Measurements from ENCODE around the gene TIMMDC1. TPM values are rescaled to one million over a fixed set of nuclear protein-coding genes. Genes with fewer than 3 reads are reported as not detected.

Gene TIMMDC1
- total RNA-seq, 3 donors from 2014 or later (not counting 1 experiment from before 2014, with no cell fraction given), result 31.9 to 50.1 (median 34.1) TPM

DNA sequence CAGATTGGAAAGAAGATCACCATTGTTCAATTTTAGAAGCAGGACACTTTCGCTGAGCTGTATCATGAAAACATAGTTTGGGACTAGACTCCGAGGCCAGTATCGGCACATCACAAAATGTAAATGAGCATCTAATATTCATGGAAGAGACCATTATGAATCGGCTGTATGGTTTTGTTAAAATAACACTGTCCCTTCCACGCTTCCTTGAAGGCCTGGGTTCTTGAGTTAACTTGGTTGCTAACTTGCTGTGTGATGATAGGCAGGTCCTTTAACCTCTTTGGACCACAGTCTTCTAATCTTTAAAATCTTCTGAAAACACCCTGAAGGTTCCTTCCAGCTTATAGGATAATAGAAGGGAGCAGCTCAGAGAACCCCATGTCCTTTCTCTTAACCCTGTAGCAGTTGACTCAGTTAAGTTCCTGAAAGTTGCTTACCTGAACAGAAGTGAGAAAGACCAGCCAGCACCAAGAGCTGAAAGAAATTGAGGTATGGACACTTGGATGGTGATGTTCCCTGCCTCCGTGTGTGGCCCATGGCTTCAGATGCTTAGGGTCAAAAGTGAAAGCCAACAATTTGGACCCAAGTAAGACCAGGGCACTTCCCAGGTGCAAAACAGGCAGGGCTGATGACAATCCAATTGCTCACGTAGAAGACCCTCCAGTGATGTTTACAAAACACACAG, 59.0 kb downstream of the TIMMDC1 start:
- H3K36me3 ChIP-seq (ENCODE audit: control insufficient read depth, insufficient read depth, low read length), result no peaks in the 10 kb centered on the region
- Mint-ChIP-seq H3K27ac (no peak overlapping the region), H3K4me3 (no peak overlapping the region), H3K4me1 (peaks cover 5 to 6% of the 10 kb centered on the region in 2 donors), H3K36me3 (no peaks in the 10 kb centered on the region), H3K9me3 (no peaks in the 10 kb centered on the region), H3K27me3 (ENCODE audit: low read depth in 2 of 2) (peaks cover 0 to 6% of the 10 kb centered on the region in 2 donors)
- peaks cover 12% of the 10 kb centered on the region for H3K4me1 ChIP-seq (ENCODE audit: control insufficient read depth, insufficient read depth, low read length)
- 89% methylated on average over 7 of the region's 7 CpGs for WGBS (ENCODE audit: insufficient coverage)
- no peak for TF ChIP-seq CTCF (IDR thresholded peaks at IDR 0.05)
- no peaks in the 10 kb centered on the region for H3K9me3 ChIP-seq (ENCODE audit: control insufficient read depth, insufficient read depth, low read length)
- DNase-seq (no peak), ATAC-seq (no peak)
- H3K27ac ChIP-seq (ENCODE audit: low read length), result no peak overlapping the region
- H3K27me3 ChIP-seq (ENCODE audit: control insufficient read depth, insufficient read depth, low read length), result no peaks in the 10 kb centered on the region
- intact Hi-C loops (cut with micrococcal nuclease), result no loop called here
- H3K4me3 ChIP-seq (ENCODE audit: low read length), result no peak overlapping the region

GRCh38 chr3:119557877-119558269, 59.5 kb downstream of the TIMMDC1 start:
- Histone ChIP-seq H3K4me1 (ENCODE audit: control insufficient read depth, insufficient read depth, low read length) (peaks cover 18% of the 10 kb centered on the region), H3K27ac (ENCODE audit: low read length) (no peak overlapping the region), H3K36me3 (ENCODE audit: control insufficient read depth, insufficient read depth, low read length) (no peaks in the 10 kb centered on the region), H3K4me3 (ENCODE audit: low read length) (no peak overlapping the region), H3K27me3 (ENCODE audit: control insufficient read depth, insufficient read depth, low read length) (no peaks in the 10 kb centered on the region), H3K9me3 (ENCODE audit: control insufficient read depth, insufficient read depth, low read length) (no peaks in the 10 kb centered on the region)
- WGBS (ENCODE audit: insufficient coverage), result 52% methylated on average over 3 of the region's 3 CpGs
- Mint-ChIP-seq H3K27ac (no peak overlapping the region), H3K9me3 (no peaks in the 10 kb centered on the region), H3K27me3 (ENCODE audit: low read depth in 2 of 2) (peaks cover 0 to 6% of the 10 kb centered on the region in 2 donors), H3K36me3 (no peaks in the 10 kb centered on the region), H3K4me3 (no peak overlapping the region), H3K4me1 (peaks cover 5 to 6% of the 10 kb centered on the region in 2 donors)
- ATAC-seq, result no peak
- no peak for DNase-seq
- TF ChIP-seq CTCF (IDR thresholded peaks at IDR 0.05), result no peak
- intact Hi-C loops (cut with micrococcal nuclease), result no loop called here

GRCh38 chr3:119558626-119559317, 60.4 kb downstream of the TIMMDC1 start:
- peaks cover 5 to 6% of the 10 kb centered on the region in 2 donors for H3K4me1 Mint-ChIP-seq
- ATAC-seq (no peak), DNase-seq (no peak)
- no peaks in the 10 kb centered on the region for H3K9me3 ChIP-seq (ENCODE audit: control insufficient read depth, insufficient read depth, low read length)
- peaks cover 19% of the 10 kb centered on the region for H3K4me1 ChIP-seq (ENCODE audit: control insufficient read depth, insufficient read depth, low read length)
- no peak for TF ChIP-seq CTCF (IDR thresholded peaks at IDR 0.05)
- no peaks in the 10 kb centered on the region for H3K27me3 ChIP-seq (ENCODE audit: control insufficient read depth, insufficient read depth, low read length)
- H3K4me3 ChIP-seq (ENCODE audit: low read length), result peak overlapping the region; percentile 19
- H3K36me3 ChIP-seq (ENCODE audit: control insufficient read depth, insufficient read depth, low read length), result no peaks in the 10 kb centered on the region
- no peak overlapping the region for H3K27ac Mint-ChIP-seq
- no peaks in the 10 kb centered on the region for H3K9me3 Mint-ChIP-seq
- peaks cover 0 to 6% of the 10 kb centered on the region in 2 donors for H3K27me3 Mint-ChIP-seq (ENCODE audit: low read depth in 2 of 2)
- H3K27ac ChIP-seq (ENCODE audit: low read length), result peak overlapping the region; percentile 23
- WGBS (ENCODE audit: insufficient coverage), result 84% methylated on average over 8 of the region's 9 CpGs
- H3K36me3 Mint-ChIP-seq, result no peaks in the 10 kb centered on the region
- no peak overlapping the region for H3K4me3 Mint-ChIP-seq
- intact Hi-C loops (cut with micrococcal nuclease), result loop anchor here (1.0 kb wide), 2 partner anchors 283 to 676 kb away; no protein-coding TSS in a partner anchor
